HG02623 (cell line): ENCODE data around the gene OLFML3.
"Not testable (repeated sequence)": the region's sequence is repeated elsewhere in the genome, so short reads cannot be mapped to it uniquely, and the experiment has no call there.

ENCODE experiments used
- ATAC-seq: cut with Tn5 transposase; IDR thresholded peaks from one replicate; pipeline ENCODE4 v1.9.1; 2021; ENCODE audit warnings: moderate library complexity; ENCODE audit not compliant: unreplicated experiment

The OLFML3 gene

GRCh38 chr1:113948151-113948550 is 31.1 kb upstream of the OLFML3 start:
- ATAC-seq, result not testable (repeated sequence)

DNA sequence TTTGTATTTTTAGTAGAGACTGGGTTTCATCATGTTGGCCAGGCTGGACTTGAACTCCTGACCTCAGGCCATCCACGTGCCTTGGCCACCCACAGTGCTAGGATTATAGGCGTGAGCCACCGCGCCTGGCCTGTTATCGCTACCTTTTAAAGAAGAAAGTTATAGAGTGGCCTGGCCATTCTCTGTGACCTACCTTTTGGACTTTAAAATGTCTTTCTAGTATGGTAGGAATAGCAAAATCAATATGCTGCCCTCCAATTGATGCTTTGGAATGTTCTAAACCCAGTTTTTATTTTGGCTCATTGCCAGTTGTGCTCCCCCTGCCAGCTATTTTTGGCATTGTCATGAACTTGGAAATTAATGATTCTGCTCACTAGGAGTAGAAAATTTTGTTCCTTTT is 30.3 kb upstream of the OLFML3 start:
- no peak for ATAC-seq

DNA sequence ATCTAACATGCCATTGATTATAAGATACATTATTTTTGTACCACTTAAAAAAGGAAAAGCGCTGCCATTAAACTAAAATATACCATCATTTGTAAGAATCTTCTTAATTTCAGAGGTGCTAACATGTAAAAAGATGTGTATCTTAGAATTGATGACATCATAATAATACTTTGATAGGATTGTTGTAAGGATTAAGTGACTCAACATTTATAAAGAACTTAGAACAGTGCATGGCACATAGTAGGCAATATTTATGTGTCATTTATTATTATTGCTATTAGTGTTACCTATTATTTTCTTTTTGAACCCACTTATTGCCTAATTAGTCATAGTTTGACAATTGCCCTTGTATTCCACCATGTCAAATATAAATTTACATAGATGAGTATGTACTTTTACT is 28.4 kb upstream of the OLFML3 start:
- no peak for ATAC-seq

- ATAC-seq, result no peak
Observed at GRCh38 chr1:113951719-113952118, 27.6 kb upstream of the OLFML3 start.

DNA sequence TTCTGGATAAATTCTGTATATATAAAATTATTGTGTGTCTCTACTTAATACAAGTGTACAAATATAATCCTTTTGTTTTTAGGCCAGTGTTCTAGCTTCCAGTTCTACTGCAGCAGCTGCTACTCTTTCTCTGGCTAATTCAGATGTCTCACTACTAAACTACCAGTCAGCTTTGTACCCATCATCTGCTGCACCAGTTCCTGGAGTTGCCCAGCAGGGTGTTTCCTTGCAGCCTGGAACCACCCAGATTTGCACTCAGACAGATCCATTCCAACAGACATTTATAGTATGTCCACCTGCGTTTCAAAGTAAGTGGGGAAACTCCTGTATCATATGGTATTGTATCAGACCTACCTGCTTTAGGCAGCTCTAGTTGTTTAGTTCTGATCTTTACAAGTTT is 21.3 kb upstream of the OLFML3 start:
- ATAC-seq, result no peak

DNA sequence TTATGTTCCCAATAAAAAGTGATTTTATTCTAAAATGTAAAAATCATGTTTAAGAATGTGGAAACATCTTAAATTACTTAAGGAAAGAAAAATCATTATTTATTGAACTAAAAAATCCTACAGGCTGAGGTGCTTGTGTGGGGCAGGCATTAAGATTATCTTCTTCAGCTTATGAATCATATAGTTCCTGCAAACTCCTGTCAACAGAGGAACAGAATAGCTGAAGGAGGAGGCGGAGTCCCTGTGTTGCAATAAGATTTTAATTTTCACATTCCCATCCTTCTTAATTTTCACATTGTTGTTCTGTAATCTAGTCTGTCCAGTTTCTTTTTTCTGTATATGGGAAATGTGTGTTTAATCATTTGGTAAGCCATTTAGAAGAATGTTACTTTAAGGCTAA is 20.6 kb upstream of the OLFML3 start:
- ATAC-seq, result no peak

DNA sequence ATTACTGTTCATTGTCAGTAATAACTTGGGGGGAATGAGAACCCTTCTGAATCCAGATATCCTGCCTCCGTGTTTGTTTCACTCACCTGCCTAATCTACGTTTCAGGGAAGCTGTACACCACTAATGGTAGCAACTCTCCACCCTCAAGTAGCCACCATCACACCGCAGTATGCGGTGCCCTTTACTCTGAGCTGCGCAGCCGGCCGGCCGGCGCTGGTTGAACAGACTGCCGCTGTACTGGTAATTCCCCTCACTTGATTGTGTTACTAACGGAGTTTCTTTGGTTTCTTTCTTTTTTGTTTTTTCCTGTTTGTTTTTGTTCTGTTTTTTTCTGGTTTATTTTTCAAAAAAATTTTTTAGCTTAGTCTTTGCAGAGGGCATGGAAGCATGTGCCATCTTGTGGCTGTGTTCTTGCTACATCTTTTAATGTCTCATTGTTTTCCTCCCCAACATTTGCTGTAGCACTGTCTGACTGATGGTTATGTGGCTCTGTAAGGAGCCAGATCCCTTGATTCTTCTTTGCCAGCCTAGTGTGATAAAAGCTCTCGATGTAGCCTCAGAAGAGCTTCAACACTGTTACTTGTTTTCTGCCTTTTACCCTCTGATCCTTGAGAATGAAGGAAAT is 15.9 kb upstream of the OLFML3 start:
- ATAC-seq, result no peak

DNA sequence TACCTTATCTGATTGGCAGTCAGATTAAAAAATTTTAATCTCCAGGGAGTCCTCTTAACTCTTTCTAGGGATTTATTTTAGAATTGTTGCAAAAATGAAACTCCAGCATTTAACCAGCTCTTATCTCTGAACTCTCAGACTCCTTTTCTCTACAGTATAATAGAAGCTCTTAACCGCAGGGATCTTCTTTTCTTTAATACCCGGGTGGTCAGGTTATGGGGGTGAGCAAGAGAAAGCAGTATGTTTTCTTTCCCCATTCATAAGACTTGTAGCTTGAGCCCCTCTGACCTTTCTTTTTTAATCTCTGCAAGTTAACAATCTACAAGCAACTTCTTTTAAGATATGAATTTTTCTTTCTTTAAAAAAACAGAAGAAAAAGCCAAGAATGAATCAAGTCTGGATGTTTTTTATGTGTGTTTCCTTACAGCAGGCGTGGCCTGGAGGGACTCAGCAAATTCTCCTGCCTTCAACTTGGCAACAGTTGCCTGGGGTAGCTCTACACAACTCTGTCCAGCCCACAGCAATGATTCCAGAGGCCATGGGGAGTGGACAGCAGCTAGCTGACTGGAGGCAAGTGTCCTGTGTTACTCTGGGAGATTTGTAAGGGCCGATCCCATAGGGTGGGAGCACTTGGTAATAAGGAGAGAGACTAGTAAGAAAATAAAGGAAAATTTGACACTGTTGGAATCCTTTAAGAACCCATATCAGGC is 13.4 kb upstream of the OLFML3 start:
- no peak for ATAC-seq

GRCh38 chr1:113972954-113973353 is 6.3 kb upstream of the OLFML3 start:
- ATAC-seq, result no peak

- no peak for ATAC-seq
Observed at GRCh38 chr1:113975211-113975895, 3.9 kb upstream of the OLFML3 start.

- ATAC-seq, result no peak
Observed at GRCh38 chr1:113976609-113977278, 2.5 kb upstream of the OLFML3 start.

GRCh38 chr1:113977906-113978305 is 1.4 kb upstream of the OLFML3 start:
- no peak for ATAC-seq

- no peak for ATAC-seq
Observed at GRCh38 chr1:113980110-113980509, 836 bp downstream of the OLFML3 start.

DNA sequence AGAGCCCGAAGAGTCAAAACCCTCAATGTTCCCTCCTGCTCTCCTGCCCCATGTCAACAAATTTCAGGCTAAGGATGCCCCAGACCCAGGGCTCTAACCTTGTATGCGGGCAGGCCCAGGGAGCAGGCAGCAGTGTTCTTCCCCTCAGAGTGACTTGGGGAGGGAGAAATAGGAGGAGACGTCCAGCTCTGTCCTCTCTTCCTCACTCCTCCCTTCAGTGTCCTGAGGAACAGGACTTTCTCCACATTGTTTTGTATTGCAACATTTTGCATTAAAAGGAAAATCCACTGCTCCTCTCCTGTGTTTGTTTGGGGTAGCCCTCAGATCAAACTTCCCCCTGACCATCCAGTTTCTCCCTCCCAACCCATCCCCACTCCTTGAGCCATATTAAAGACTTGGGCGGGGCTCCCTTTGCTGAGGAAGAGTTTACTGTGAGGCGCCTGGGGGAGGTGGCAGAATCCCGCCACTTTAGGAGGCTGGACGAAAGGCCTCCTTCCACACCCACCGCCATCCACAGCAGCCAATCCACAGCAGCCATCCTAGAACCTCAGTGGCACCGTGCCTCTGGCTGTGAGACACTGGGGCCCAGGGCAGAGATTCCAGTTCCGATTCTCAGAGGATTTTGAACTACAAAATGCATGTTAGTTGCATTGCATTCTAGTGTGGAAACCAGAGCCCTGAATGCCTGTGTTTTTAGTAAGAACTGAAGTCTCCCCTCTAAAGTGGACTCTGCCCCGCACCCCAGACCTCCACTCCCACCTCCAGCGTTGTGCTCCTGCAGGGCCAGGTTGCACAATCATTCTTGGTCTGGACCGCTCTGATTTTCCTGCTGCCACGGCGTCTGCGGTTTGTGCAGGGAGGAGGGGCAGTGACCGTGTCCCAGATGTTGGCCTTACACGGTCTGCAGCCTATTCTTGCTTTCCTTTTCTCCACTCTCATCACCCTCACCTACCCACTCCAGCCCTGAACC is 3.0 kb downstream of the OLFML3 start:
- ATAC-seq, result no peak

DNA sequence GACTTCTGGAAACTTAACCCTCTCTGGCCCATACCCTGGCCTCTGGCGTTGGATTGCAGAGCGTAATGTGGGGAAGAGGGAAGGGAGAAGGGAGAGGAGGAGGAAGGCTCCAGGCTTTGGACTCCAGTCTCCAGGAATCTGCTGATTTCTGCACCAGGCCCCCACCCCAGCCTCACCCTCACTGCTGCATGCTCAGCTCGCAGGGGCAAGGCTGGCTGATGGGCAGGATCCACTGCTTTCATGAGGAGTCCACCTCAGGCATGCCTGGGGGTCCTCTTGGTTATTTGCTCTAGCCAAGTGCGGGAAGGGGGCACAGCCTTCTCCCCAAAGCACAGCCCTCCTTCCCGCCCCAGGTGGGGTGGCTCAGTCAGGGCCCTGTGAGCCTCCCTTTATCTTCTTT is 3.7 kb downstream of the OLFML3 start:
- no peak for ATAC-seq

DNA sequence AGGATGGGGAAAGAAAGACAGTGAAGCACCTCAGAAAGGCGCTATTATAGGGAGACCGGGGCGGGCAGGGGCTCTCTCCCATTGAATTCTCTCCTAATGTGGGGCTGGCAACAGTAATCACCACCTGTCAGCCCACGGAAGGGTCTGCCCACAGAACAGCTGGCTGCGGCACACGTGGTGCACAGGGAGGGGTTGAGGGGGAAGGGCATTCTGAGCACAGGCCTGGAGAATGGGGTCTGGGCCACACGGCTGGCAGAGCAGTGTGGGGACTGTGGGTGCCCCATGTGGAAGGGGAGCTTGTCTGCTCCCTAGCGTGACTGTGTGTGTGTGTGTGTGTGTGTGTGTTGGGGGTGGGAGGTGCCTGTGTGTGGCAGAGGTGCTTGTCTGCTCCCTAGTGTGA is 4.1 kb downstream of the OLFML3 start:
- ATAC-seq, result no peak

GRCh38 chr1:113983826-113984225 is 4.6 kb downstream of the OLFML3 start:
- no peak for ATAC-seq

DNA sequence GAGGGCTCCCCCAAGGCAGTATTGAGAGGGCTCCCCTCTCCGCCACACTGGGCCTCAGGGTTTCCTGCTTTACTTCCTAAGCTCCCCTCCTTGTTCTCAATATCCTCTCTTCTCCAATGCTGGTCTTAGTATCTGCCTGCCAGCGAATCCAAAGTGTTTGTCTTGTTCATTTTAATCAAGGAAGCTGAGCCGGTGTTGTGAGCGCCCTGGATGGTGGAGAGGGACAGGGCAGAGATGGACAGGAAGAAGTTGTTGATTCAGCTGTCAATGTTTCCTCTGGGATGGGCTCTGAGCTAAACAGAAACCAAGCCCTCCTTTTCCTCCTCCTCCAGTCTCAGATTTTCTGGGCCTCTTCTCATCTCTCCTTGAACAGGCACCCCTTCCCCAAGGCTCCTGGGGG is 5.4 kb downstream of the OLFML3 start:
- ATAC-seq, result no peak

DNA sequence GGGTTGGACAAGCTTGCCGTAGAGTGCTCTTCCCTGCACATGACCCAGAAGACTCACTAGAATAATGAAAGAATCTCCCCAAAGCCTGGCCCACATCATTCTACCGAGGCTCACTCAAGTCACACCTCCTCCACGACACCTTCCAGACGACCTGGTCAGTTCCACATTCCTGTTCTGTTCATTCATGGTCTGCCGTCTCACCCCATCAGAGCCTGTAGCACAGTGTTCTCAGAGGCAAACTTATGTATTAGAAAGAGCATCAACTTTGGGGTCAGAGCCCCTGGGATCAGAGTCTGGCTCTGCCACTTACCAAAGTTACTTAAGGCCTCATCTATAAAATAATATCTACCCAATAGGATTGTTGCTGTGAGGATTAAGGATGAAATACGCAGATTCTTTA is 7.5 kb downstream of the OLFML3 start:
- no peak for ATAC-seq

DNA sequence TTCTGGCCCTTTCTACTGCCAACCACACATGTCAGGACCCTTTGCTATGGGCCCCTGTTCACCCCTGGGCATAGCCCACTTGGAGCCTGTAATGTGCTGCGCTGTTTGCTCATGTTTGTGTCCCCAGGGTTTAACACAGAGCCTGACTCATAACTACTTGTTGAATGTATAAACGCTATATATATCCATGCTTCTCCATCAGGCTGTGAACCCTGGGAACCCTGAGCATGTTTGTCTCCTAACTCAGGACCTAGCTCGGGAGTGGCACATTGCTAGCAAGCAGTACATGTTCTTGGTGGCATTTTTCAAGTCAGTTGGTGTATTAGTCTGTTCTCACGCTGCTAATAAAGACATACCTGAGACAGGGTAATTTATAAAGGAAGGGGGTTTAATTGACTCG is 8.0 kb downstream of the OLFML3 start:
- ATAC-seq, result no peak

DNA sequence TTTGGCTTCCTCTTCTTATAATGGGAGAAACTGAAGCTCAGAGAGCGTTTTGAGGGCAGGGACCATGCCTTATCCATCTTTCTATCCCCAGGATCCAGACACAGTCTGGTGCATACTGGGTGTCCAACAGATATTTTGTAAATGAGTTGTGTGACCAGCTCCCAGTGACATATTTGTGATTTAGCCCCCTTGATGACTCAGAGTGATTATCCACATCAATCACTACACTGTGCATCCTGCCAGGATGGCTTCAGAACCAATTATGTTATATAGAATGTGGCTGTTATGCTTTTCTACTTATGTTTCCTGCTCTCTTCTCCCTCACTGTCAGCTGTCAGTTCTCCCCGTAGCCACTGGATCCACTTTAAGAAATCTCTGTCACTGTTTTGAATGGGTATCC is 11.3 kb downstream of the OLFML3 start:
- ATAC-seq, result no peak
